Measurements from ENCODE around the gene WDR1.

Gene WDR1

GRCh38 chr4:10084651-10085358, 31.8 kb downstream of the WDR1 start:
- DNase-seq (ENCODE audit: low spot score), result no peak

- no peak for DNase-seq (ENCODE audit: low spot score)
Measured at GRCh38 chr4:10083861-10084641, 32.5 kb downstream of the WDR1 start.

GRCh38 chr4:10083331-10083771, 33.2 kb downstream of the WDR1 start:
- no peak for DNase-seq (ENCODE audit: low spot score)

GRCh38 chr4:10082459-10083272, 33.9 kb downstream of the WDR1 start:
- DNase-seq (ENCODE audit: low spot score), result no peak

GRCh38 chr4:10082047-10082446, 34.6 kb downstream of the WDR1 start:
- no peak for DNase-seq (ENCODE audit: low spot score)

- no peak for DNase-seq (ENCODE audit: low spot score)
Measured at GRCh38 chr4:10081218-10081606, 35.4 kb downstream of the WDR1 start.

GRCh38 chr4:10080589-10081217, 35.9 kb downstream of the WDR1 start:
- DNase-seq (ENCODE audit: low spot score), result no peak

- DNase-seq (ENCODE audit: low spot score), result no peak
Measured at GRCh38 chr4:10079912-10080588, 36.5 kb downstream of the WDR1 start.

- no peak for DNase-seq (ENCODE audit: low spot score)
Measured at GRCh38 chr4:10079256-10079655, 37.3 kb downstream of the WDR1 start.

GRCh38 chr4:10078481-10079233, 37.9 kb downstream of the WDR1 start:
- no peak for DNase-seq (ENCODE audit: low spot score)

GRCh38 chr4:10077483-10078335, 38.9 kb downstream of the WDR1 start:
- DNase-seq (ENCODE audit: low spot score), result no peak

- no peak for DNase-seq (ENCODE audit: low spot score)
Measured at GRCh38 chr4:10077076-10077475, 39.5 kb downstream of the WDR1 start.

GRCh38 chr4:10075953-10076391, 40.6 kb downstream of the WDR1 start:
- DNase-seq (ENCODE audit: low spot score), result no peak

GRCh38 chr4:10075158-10075863, 41.3 kb downstream of the WDR1 start:
- DNase-seq (ENCODE audit: low spot score), result no peak

- peak; percentile 4 for DNase-seq (ENCODE audit: low spot score)
Measured at GRCh38 chr4:10074767-10075105, 41.9 kb downstream of the WDR1 start.

- no peak for DNase-seq (ENCODE audit: low spot score)
Measured at GRCh38 chr4:10074076-10074766, 42.4 kb downstream of the WDR1 start.

GRCh38 chr4:10072420-10073017, 44.1 kb downstream of the WDR1 start:
- no peak for DNase-seq (ENCODE audit: low spot score)

- DNase-seq (ENCODE audit: low spot score), result no peak
Measured at GRCh38 chr4:10069075-10069642, 47.4 kb downstream of the WDR1 start.
